Neural cell (in vitro differentiated cells): ENCODE results near the gene CD300A. TPM values are rescaled to one million over a fixed set of nuclear protein-coding genes. Genes with fewer than 3 reads are reported as not detected.

Source experiments
- H2AFZ ChIP-seq: fragments of 200-600, 300-800 bp; sonication (generic), shearing (Covaris generic); 2 replicates; pipeline ENCODE4 v1.6.0; 2014; ENCODE audit warnings: low read depth, mild to moderate bottlenecking, antibody characterized with exemption, low read length, moderate library complexity
- H3F3A ChIP-seq: fragments of 200-600 bp; shearing (Covaris generic); 2 replicates; pipeline ENCODE4 v1.6.1; 2016; ENCODE audit warnings: mild to moderate bottlenecking, moderate library complexity, mixed read lengths, antibody characterized with exemption, low read length; ENCODE audit not compliant: insufficient read depth, poor library complexity, severe bottlenecking
- H3K27ac ChIP-seq: fragments of 200-600, 300-800 bp; sonication (generic), shearing (Covaris generic); 2 replicates; pipeline ENCODE4 v1.5.1; 2014; ENCODE audit warnings: mild to moderate bottlenecking, low read length, moderate library complexity
- H3K27me3 ChIP-seq: fragments of 300-800, 200-600 bp; sonication (generic), shearing (Covaris generic); 2 replicates; pipeline ENCODE4 v1.6.0; 2014; ENCODE audit warnings: mild to moderate bottlenecking, low read depth, low read length, moderate library complexity; ENCODE audit not compliant: insufficient read depth
- H3K36me3 ChIP-seq: fragments of 300-800, 200-600 bp; sonication (generic), shearing (Covaris generic); 2 replicates; pipeline ENCODE4 v1.5.1; 2014; ENCODE audit warnings: mild to moderate bottlenecking, antibody characterized with exemption, low read length, moderate library complexity; ENCODE audit not compliant: insufficient read depth
- H3K4me2 ChIP-seq: fragments of 300-800, 200-600 bp; sonication (generic), shearing (Covaris generic); 2 replicates; pipeline ENCODE4 v1.6.0; 2014; ENCODE audit warnings: mild to moderate bottlenecking, low read length
- H3K4me3 ChIP-seq: fragments of 300-800, 200-600 bp; sonication (generic), shearing (Covaris generic); 2 replicates; pipeline ENCODE4 v1.5.1; 2014; ENCODE audit warnings: mild to moderate bottlenecking, low read length, moderate library complexity
- H3K79me2 ChIP-seq: fragments of 200-600 bp; shearing (Covaris generic); replicated peaks from 2 replicates; pipeline ENCODE4 v1.6.0; 2014; ENCODE audit warnings: mild to moderate bottlenecking, low read length, moderate library complexity; ENCODE audit not compliant: insufficient read depth
- H3K9ac ChIP-seq: fragments of 300-800, 200-600 bp; sonication (generic), shearing (Covaris generic); 2 replicates; pipeline ENCODE4 v1.6.1; 2016; ENCODE audit warnings: mild to moderate bottlenecking, low read length, mixed read lengths
- H3K9me2 ChIP-seq: fragments of 200-600 bp; shearing (Covaris generic); 2 replicates; pipeline ENCODE4 v1.6.1; 2016; ENCODE audit warnings: mild to moderate bottlenecking, low read length, mixed read lengths; ENCODE audit not compliant: insufficient read depth
- H3K9me3 ChIP-seq: fragments of 200-600, 300-800 bp; sonication (generic), shearing (Covaris generic); 2 replicates; pipeline ENCODE4 v1.6.1; 2016; ENCODE audit warnings: mild to moderate bottlenecking, mixed run types, low read length, moderate library complexity, mixed read lengths
- H4K20me1 ChIP-seq: fragments of 200-600 bp; shearing (Covaris generic); 2 replicates; pipeline ENCODE4 v1.6.1; 2016; ENCODE audit warnings: mild to moderate bottlenecking, mixed run types; ENCODE audit not compliant: insufficient read depth
- CTCF ChIP-seq: fragments of 450-650 bp; IDR thresholded peaks from 2 replicates; pipeline ENCODE4 v1.5.1; 2014; ENCODE audit warnings: antibody characterized with exemption, mild to moderate bottlenecking, moderate library complexity; ENCODE audit not compliant: poor library complexity, severe bottlenecking
- EP300 ChIP-seq: fragments of 450-650 bp; conservative IDR thresholded peaks from 2 replicates; pipeline ENCODE4 v1.6.1; 2014; ENCODE audit warnings: antibody characterized with exemption, mild to moderate bottlenecking, moderate library complexity; ENCODE audit not compliant: poor library complexity, severe bottlenecking
- EZH2 ChIP-seq: fragments of 200-600, 300-800 bp; shearing (Covaris generic), sonication (generic); IDR thresholded peaks from 2 replicates; pipeline ENCODE4 v1.6.1; 2014; ENCODE audit warnings: antibody characterized with exemption, low read length, borderline replicate concordance, mild to moderate bottlenecking; ENCODE audit not compliant: insufficient read depth, poor library complexity, severe bottlenecking
- MXI1 ChIP-seq: fragments of 450-650 bp; conservative IDR thresholded peaks from 2 replicates; pipeline ENCODE4 v1.6.1; 2014; ENCODE audit warnings: antibody characterized with exemption, mild to moderate bottlenecking; ENCODE audit not compliant: poor library complexity, severe bottlenecking
- POLR2AphosphoS5 ChIP-seq: IDR thresholded peaks from 2 replicates; pipeline ENCODE4 v1.6.1; 2012
- RAD21 ChIP-seq: fragments of 450-650 bp; conservative IDR thresholded peaks from 2 replicates; pipeline ENCODE4 v1.6.1; 2014; ENCODE audit warnings: antibody characterized with exemption, mild to moderate bottlenecking, moderate library complexity
- REST ChIP-seq: IDR thresholded peaks from 2 replicates; pipeline ENCODE4 v1.6.1; 2012; ENCODE audit warnings: borderline replicate concordance
- SMC3 ChIP-seq: fragments of 450-650 bp; conservative IDR thresholded peaks from 2 replicates; pipeline ENCODE4 v1.6.1; 2014; ENCODE audit warnings: antibody characterized with exemption, mild to moderate bottlenecking, moderate library complexity; ENCODE audit not compliant: poor library complexity
- TAF1 ChIP-seq: IDR thresholded peaks from 2 replicates; pipeline ENCODE4 v1.6.1; 2012; ENCODE audit warnings: low read depth
- polyA plus RNA-seq: library from polyadenylated mRNA; depleted of rRNA; stranded (reverse); fragments of >200 nt; gene quantifications from 2 replicates; pipeline ENCODE4 v1.2.3, GENCODE V29; 2014

CD300A gene
- polyA plus RNA-seq, 1 donor from 2014 or later = 0.35 TPM

- Histone ChIP-seq H3K9me2 (no peaks in the 10 kb centered on the region), H3F3A (no peaks in the 10 kb centered on the region), H2AFZ (no peak overlapping the region), H4K20me1 (no peaks in the 10 kb centered on the region), H3K36me3 (no peaks in the 10 kb centered on the region), H3K79me2 (no peaks in the 10 kb centered on the region), H3K4me3 (no peak overlapping the region), H3K4me2 (no peak overlapping the region), H3K27me3 (no peaks in the 10 kb centered on the region), H3K27ac (no peak overlapping the region), H3K9ac (no peak overlapping the region), H3K9me3 (no peaks in the 10 kb centered on the region)
- TF ChIP-seq MXI1 = no peak
- no peak for TF ChIP-seq EP300
Measured at GRCh38 chr17:74480290-74480689, 13.9 kb downstream of the CD300A start.

- Histone ChIP-seq H3F3A (no peaks in the 10 kb centered on the region), H3K4me3 (no peak overlapping the region), H3K4me2 (no peak overlapping the region), H3K9me2 (no peaks in the 10 kb centered on the region), H3K27ac (no peak overlapping the region), H3K27me3 (no peaks in the 10 kb centered on the region), H3K9ac (no peak overlapping the region), H2AFZ (no peak overlapping the region), H3K79me2 (no peaks in the 10 kb centered on the region), H3K9me3 (no peaks in the 10 kb centered on the region), H4K20me1 (no peaks in the 10 kb centered on the region), H3K36me3 (no peaks in the 10 kb centered on the region)
- TF ChIP-seq RAD21 = no peak
- TF ChIP-seq SMC3 = no peak
- no peak for TF ChIP-seq EP300
- no peak for TF ChIP-seq TAF1
Measured at GRCh38 chr17:74481621-74482020, 15.2 kb downstream of the CD300A start.

GRCh38 chr17:74484066-74484465 lies 17.6 kb downstream of the CD300A start:
- Histone ChIP-seq H4K20me1 (no peaks in the 10 kb centered on the region), H3K79me2 (no peaks in the 10 kb centered on the region), H3K4me3 (no peak overlapping the region), H3K36me3 (no peaks in the 10 kb centered on the region), H3K27me3 (no peaks in the 10 kb centered on the region), H3K4me2 (no peak overlapping the region), H3F3A (no peaks in the 10 kb centered on the region), H3K9ac (no peak overlapping the region), H2AFZ (no peak overlapping the region), H3K9me3 (no peaks in the 10 kb centered on the region), H3K9me2 (no peaks in the 10 kb centered on the region), H3K27ac (no peak overlapping the region)
- TF ChIP-seq SMC3 (no peak), EZH2 (no peak), POLR2AphosphoS5 (no peak), CTCF (no peak), EP300 (no peak), REST (no peak), RAD21 (no peak), TAF1 (no peak), MXI1 (no peak)
